NCI-H2227 (cell line): ENCODE measurements around the gene FLACC1.
"Not testable (repeated sequence)": the region's sequence is repeated elsewhere in the genome, so short reads cannot be mapped to it uniquely, and the experiment has no call there.

Experiments used
- DNase-seq: peaks from one replicate; lab custom pipeline; 2025; ENCODE audit not compliant: unreplicated experiment; lab: John Stamatoyannopoulos, UW

Gene FLACC1

GRCh38 chr2:201256082-201256481 is 101.1 kb downstream of the FLACC1 start:
- no peak for DNase-seq

- DNase-seq: no peak
Measured at GRCh38 chr2:201255408-201256033, 101.6 kb downstream of the FLACC1 start.

GRCh38 chr2:201254081-201254730 is 102.9 kb downstream of the FLACC1 start:
- DNase-seq: no peak

GRCh38 chr2:201250741-201251140 is 106.4 kb downstream of the FLACC1 start:
- no peak for DNase-seq

- no peak for DNase-seq
Measured at GRCh38 chr2:201249889-201250288, 107.3 kb downstream of the FLACC1 start.

- no peak for DNase-seq
Measured at GRCh38 chr2:201248288-201248844, 108.8 kb downstream of the FLACC1 start.

- DNase-seq: no peak
Measured at GRCh38 chr2:201246280-201246679, 110.9 kb downstream of the FLACC1 start.

- DNase-seq: no peak
Measured at GRCh38 chr2:201244829-201245228, 112.3 kb downstream of the FLACC1 start.

- no peak for DNase-seq
Measured at GRCh38 chr2:201242571-201243277, 114.4 kb downstream of the FLACC1 start.

- DNase-seq: not testable (repeated sequence)
Measured at GRCh38 chr2:201239167-201239935, 117.8 kb downstream of the FLACC1 start.
